GM19238 (cell line): ENCODE measurements around the gene ERGIC1.
A peak's percentile ranks its signal among the peaks of the same experiment; 100 is the strongest.
"Not testable (repeated sequence)": the region's sequence is repeated elsewhere in the genome, so short reads cannot be mapped to it uniquely, and the experiment has no call there.

Experiments used
- DNase-seq: peaks from one replicate; pipeline ENCODE4 v3.0.0; 2011; ENCODE audit warnings: low spot score; ENCODE audit not compliant: insufficient read length

Gene ERGIC1, protein sequence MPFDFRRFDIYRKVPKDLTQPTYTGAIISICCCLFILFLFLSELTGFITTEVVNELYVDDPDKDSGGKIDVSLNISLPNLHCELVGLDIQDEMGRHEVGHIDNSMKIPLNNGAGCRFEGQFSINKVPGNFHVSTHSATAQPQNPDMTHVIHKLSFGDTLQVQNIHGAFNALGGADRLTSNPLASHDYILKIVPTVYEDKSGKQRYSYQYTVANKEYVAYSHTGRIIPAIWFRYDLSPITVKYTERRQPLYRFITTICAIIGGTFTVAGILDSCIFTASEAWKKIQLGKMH

GRCh38 chr5:172833686-172834414 lies at the start of gene ERGIC1:
Gene ERGIC1, plus strand, starts transcription at chr5:172834251. Its CDS starts 163 bp downstream, at chr5:172834414.
- DNase-seq = peak; percentile 83

GRCh38 chr5:172785429-172786088 lies 48.5 kb upstream of the ERGIC1 start:
- DNase-seq = no peak

GRCh38 chr5:172786736-172787462 lies 47.2 kb upstream of the ERGIC1 start:
- DNase-seq = no peak

- not testable (repeated sequence) for DNase-seq
These were observed 46.5 kb upstream of the ERGIC1 start for GRCh38 chr5:172787538-172787937.

DNA sequence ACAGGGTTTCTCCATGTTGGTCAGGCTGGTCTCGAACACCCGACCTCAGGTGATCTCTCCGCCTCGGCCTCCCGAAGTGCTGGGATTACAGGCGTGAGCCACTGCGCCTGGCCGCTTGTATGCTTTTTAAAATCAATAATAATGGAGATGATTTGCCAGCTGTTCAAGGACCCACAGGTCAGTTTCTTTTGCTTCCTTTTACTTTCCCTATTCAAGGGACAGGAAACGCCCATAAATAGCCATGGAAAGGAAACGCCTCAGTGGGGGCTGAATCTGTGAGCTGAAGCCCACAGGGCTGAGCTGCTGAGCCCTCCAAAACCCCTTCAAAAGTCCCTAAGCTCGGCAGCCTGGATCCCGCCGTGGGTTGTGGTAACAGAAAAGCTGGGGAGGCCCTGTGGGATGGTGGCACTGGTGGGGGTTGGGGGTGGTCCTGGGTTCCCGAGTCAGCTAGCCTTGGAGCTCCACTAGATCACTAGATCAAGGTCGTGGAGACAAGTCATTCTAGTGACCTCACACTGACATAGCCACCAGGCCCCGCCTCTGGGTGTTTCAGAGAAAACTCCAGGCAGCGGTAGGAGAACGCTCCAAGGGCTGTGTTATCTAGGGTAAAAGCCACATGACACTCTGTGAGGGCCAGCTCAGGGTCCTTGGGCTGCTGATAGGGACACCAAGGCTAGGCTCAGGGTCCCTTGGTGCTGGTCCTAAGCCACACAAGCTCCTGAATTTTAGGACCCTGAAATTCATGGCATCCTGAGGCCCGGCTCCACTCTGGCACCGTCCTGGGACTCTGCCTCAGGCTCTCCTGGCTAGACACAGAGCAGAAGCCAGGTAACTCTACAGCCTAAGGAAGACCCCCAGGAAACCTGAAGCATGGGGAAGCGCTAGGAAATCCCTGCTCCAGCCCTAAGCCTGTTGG lies 45.0 kb upstream of the ERGIC1 start:
- DNase-seq = no peak

DNA sequence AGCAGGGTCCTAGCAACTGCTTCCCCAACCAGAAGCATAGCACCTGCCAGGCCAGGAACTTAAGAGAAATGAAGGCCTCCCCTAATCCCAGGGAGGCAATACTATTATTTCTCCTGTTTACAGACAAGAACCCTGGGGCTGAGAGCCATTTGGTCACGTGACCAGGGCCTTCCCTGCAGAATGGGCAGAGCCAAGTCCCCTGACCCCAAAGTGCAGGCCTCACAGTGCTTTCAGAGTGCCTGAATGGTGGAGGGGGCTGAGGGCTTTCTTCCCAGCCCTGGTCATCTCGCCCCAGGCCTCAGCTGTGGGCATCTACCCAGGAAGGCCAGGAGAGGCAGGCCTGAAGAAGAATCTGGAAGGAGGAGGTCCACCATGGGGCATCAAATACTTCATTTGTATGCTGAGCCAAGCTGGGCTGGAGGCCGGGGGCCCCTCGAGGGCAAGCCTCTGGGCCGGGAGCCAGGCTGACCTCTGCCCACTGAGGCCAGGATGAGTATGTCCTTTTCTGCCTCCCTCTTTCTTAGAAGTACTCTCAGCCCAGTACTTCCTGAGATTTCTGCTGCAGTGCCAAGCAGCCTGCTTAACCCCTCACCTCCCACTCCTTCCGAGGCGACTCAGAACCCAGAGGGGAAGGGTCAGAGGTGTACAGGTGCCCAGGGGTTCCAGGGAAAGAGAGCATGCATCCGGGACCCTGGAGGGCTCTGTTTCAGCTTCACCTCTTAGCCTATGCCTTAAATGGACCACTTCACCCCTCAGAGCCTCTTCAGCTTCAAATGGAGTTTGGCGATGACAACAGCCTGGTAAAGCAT lies 44.2 kb upstream of the ERGIC1 start:
- DNase-seq = no peak

GRCh38 chr5:172790496-172790889 lies 43.6 kb upstream of the ERGIC1 start:
- no peak for DNase-seq

DNA sequence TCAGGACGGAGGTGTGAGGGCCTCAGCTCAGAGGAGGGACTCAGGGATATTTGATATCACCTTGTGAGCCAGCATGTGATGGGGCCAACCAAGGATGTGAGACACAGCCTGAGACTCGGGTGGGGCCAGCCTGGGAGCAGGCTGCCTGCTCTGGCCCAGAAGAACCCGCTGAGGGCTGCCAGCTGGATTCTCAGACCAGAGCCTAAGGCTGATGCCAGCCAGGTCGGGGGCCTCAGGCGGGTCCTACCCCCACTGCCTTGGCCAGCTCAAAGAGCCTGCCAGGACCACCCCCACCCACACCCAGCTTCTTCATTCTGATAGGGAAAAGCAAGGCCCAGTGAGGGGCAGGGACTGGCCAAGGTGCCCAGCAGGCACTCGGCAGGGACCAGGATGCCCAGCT lies 42.8 kb upstream of the ERGIC1 start:
- no peak for DNase-seq

GRCh38 chr5:172791726-172792445 lies 42.2 kb upstream of the ERGIC1 start:
- no peak for DNase-seq

- DNase-seq = no peak
These were observed 41.1 kb upstream of the ERGIC1 start for GRCh38 chr5:172792701-172793570.

DNA sequence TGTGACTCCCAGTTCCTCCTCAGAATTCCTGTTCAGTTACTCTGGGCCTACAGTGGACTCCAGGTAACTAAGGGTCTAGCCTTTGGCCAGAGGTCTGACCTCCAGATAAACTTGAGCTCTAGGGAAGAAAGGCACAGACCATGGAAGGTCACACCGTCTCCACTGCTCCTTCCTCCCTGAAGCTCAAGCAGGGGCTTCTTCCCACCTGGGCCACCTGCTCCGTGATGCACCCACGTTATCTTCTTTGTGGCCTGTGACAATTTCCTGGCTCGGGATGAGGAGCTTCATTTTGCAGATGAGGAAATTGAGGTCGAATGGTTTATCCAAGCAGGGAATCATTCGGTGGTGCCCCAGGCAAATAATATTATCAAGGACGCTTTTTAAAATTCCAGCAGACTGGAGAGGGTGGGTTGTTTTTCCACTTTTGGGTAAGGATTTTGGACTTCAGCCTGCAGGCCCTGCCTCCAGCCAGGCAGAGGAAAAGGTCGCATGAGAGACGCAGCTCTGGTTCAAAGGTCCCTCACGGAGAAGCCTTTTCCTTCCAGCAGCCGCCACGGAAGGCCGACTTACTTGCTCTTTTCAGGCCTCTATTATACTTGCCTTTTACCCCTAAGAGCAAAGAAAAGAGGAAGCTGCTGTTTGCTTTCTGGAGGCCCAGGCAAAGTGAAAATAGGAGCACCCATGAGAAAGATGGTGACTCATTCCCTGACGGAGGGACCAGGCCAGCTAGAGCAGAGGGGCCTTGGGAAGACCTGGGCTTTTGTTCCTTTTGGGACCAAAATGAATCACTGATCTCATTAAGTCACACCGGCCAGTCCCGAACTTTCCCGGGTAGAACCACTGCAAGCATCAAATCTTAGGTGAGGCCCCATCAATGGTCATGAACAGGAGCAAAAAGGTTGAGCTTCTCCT lies 40.2 kb upstream of the ERGIC1 start:
- peak; percentile 31 for DNase-seq

- DNase-seq = no peak
These were observed 38.6 kb upstream of the ERGIC1 start for GRCh38 chr5:172795318-172795977.

GRCh38 chr5:172796306-172796705 lies 37.7 kb upstream of the ERGIC1 start:
- DNase-seq = no peak

DNA sequence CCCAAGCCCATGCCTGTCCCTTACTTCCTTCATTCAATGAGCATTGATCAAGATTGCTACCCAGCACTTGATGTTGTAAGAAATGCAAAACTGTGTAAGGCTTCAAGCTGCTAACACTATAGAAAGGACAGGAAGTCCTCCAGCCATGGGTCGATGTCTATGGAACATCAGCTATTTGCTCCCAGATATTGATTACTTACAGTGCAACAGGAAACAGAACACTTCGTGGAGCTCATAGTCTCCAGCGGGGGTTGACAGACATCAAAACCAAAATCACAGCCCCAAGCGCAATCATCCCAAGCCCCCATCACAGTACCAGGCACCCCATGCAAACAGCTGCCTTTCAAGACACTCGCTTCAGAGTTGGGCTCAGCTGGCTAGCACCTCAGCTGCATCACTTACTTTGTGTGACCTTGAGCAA lies 36.3 kb upstream of the ERGIC1 start:
- DNase-seq = no peak

GRCh38 chr5:172798422-172799215 lies 35.4 kb upstream of the ERGIC1 start:
- DNase-seq = no peak

DNA sequence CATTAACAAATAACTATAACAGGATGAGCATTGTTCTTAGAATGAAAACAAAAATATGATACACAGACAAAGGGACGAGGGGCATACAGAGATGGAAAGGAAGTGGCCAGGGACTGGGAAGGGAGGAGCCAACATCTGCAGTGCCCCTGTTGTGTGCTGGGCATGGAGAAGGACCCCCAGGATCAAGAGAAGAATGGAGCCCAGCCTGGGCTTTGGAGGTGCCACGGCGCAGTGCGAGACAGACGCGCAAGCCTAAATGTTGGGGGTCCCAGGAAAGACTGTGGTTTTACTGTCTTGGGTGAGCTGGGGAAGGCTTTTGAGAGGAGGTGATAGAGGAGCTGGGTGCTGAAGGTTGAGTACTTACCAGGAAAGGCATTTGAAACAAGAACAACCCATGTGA lies 34.6 kb upstream of the ERGIC1 start:
- no peak for DNase-seq
